NCI-H1417 (cell line): ENCODE results near the gene CPSF3.

ENCODE experiments used
- DNase-seq, 3 experiments: peaks; one replicate each; lab custom pipeline; 2025; lab: John Stamatoyannopoulos, UW

The CPSF3 gene

DNA sequence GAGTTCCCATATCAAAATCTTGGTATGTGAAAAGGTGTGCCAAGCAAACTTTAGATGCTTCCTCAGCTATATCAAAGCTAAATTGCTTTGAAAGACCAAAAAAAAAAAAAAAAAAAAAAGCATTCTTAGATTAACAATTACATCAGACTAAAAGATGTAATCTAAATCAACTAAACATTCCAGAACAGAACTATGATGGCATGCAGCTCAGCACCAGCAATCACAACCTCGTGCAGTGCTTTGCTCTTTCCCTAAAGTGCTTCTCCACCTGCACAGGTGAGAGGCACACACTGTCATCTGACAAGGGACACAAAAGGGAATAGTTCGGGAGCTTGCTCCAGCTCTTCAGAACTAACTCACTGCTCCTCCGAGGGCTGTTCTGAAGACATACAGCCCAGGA, 94.7 kb downstream of the CPSF3 start:
- DNase-seq: no peak

GRCh38 chr2:9518780-9519179, 95.3 kb downstream of the CPSF3 start:
- DNase-seq: no peak

DNA sequence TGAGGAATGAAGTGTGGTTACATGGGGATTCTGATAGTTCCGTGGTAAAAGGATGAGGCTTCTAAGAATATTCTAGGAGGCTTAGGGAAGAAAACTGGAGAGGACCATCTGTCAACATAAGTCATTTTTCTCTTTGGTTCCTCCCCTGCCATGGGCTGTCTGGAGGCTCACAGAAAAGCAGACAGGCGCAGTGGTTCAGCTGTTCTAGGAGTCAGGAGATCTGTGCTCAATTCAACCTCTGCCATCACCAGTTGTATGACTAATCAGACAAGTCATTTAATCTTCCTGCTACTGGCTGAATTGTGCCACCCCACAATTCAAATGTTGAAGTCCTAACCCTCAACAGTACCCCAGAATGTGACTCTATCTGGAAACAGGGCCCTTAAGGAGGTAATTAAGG, 95.8 kb downstream of the CPSF3 start:
- DNase-seq: no peak
